GM23338 (cell line): ENCODE data around the gene SPRING1.
A peak's percentile ranks its signal among the peaks of the same experiment; 100 is the strongest.

Source experiments
- CTCF ChIP-seq, 2 experiments: fragments of 200-600 bp in 1 of 2; sonication (generic) in 1 of 2; conservative IDR thresholded peaks; 2 replicates each; pipeline versions ENCODE4 v1.5.1 to v1.6.1; 2016 to 2017; ENCODE audit warnings: antibody characterized with exemption in 2 of 2, low read depth in 2 of 2, mild to moderate bottlenecking in 2 of 2, moderate library complexity in 1 of 2
- EZH2phosphoT487 ChIP-seq: fragments of 200-600 bp; sonication (generic); IDR thresholded peaks from one replicate; pipeline ENCODE4 v1.8.1; 2018; ENCODE audit warnings: antibody characterized with exemption; ENCODE audit not compliant: unreplicated experiment
- JUNB ChIP-seq: IDR thresholded peaks from one replicate; pipeline ENCODE4 v1.6.1; 2016; ENCODE audit warnings: antibody characterized with exemption; ENCODE audit not compliant: unreplicated experiment
- POLR2AphosphoS5 ChIP-seq: IDR thresholded peaks from 2 replicates; pipeline ENCODE4 v1.6.1; 2016; ENCODE audit warnings: antibody characterized with exemption, low read depth
- REST ChIP-seq: IDR thresholded peaks from one replicate; pipeline ENCODE4 v1.6.1; 2018; ENCODE audit warnings: antibody characterized with exemption; ENCODE audit not compliant: unreplicated experiment
- ZNF114 ChIP-seq: fragments of 250-450 bp; sonication (Bioruptor Pico); IDR thresholded peaks from 2 replicates; pipeline ENCODE4 v1.5.0; 2020; ENCODE audit warnings: mild to moderate bottlenecking, moderate library complexity

GRCh38 chr12:116703214-116703795 is 34.6 kb downstream of the SPRING1 start:
- peak; percentile 91 to 98 for TF ChIP-seq CTCF (conservative IDR thresholded peaks at IDR 0.05; ENCODE audit: low read depth in 2 of 2)
- no peak for TF ChIP-seq EZH2phosphoT487
- TF ChIP-seq POLR2AphosphoS5: no peak
- no peak for TF ChIP-seq REST
- no peak for TF ChIP-seq JUNB
- TF ChIP-seq ZNF114: no peak
